GM12892 (cell line): ENCODE measurements around the gene HSDL2.
"Not testable (repeated sequence)": the region's sequence is repeated elsewhere in the genome, so short reads cannot be mapped to it uniquely, and the experiment has no call there.

Source experiments
- DNase-seq: peaks from one replicate; pipeline ENCODE4 v3.0.0; 2011; ENCODE audit not compliant: insufficient read length
- FAIRE-seq: peaks from 2 replicates; lab custom pipeline; 2011; peaks lifted over from hg19 to GRCh38; lab: Jason Lieb, UNC
- POLR2A ChIP-seq: IDR thresholded peaks from 2 replicates; pipeline ENCODE4 v1.6.1; 2011; ENCODE audit warnings: low read depth, low read length, control low read depth
- POLR2AphosphoS5 ChIP-seq: IDR thresholded peaks from 2 replicates; pipeline ENCODE4 v1.6.1; 2011; ENCODE audit warnings: low read depth, low read length, control low read depth
- TAF1 ChIP-seq: IDR thresholded peaks from 2 replicates; pipeline ENCODE4 v1.6.1; 2011; ENCODE audit warnings: low read depth, mild to moderate bottlenecking, control low read depth, low read length, borderline replicate concordance

Gene HSDL2

DNA sequence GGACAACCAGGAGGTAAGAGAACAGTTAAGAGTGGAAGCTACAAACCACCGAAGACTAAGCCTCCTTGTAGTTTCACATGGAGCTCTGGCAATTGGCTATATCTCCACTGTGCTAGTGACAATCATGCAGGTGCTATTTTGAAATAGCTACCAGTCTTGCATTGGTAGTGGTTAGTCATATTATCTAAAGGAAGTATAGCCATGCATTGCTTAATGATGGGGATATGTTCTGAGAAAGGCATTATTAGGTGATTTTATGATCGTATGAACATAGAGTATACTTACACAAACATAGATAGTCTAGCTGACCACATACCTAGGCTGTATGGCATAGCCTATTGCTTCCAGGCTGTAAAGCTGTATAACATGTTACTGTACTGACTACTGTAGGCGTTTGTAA is 28.4 kb downstream of the HSDL2 start:
- DNase-seq (no peak), FAIRE-seq (no peak)
- TF ChIP-seq TAF1 (no peak), POLR2AphosphoS5 (no peak), POLR2A (no peak)

GRCh38 chr9:112408819-112409218 is 28.9 kb downstream of the HSDL2 start:
- DNase-seq (no peak), FAIRE-seq (no peak)
- TF ChIP-seq POLR2A = no peak
- TF ChIP-seq POLR2AphosphoS5 = no peak
- TF ChIP-seq TAF1 = no peak

GRCh38 chr9:112409758-112410157 is 29.9 kb downstream of the HSDL2 start:
- no peak for DNase-seq
- FAIRE-seq = no peak
- TF ChIP-seq POLR2A (no peak), TAF1 (no peak), POLR2AphosphoS5 (no peak)

GRCh38 chr9:112411626-112412027 is 31.7 kb downstream of the HSDL2 start:
- DNase-seq = no peak
- no peak for FAIRE-seq
- TF ChIP-seq POLR2A (no peak), POLR2AphosphoS5 (no peak), TAF1 (no peak)

- not testable (repeated sequence) for FAIRE-seq, DNase-seq
Observed at GRCh38 chr9:112413728-112414127, 33.8 kb downstream of the HSDL2 start.

- TF ChIP-seq POLR2AphosphoS5 (no peak), TAF1 (no peak), POLR2A (no peak)
- no peak for DNase-seq
- no peak for FAIRE-seq
Observed at GRCh38 chr9:112420208-112420607, 40.3 kb downstream of the HSDL2 start.

GRCh38 chr9:112421771-112422222 is 41.9 kb downstream of the HSDL2 start:
- no peak for DNase-seq

GRCh38 chr9:112422417-112423148 is 42.7 kb downstream of the HSDL2 start:
- TF ChIP-seq POLR2AphosphoS5 (no peak), TAF1 (no peak), POLR2A (no peak)
- DNase-seq (no peak), FAIRE-seq (no peak)

More at GRCh38 chr9:112421771-112422222, 41.9 kb downstream of the HSDL2 start:
- TF ChIP-seq TAF1 (no peak), POLR2A (no peak), POLR2AphosphoS5 (no peak)
- FAIRE-seq = no peak

GRCh38 chr9:112430006-112430522 is 50.2 kb downstream of the HSDL2 start:
- no peak for TF ChIP-seq TAF1
- no peak for TF ChIP-seq POLR2AphosphoS5
- TF ChIP-seq POLR2A = no peak
- FAIRE-seq (no peak), DNase-seq (no peak)

DNA sequence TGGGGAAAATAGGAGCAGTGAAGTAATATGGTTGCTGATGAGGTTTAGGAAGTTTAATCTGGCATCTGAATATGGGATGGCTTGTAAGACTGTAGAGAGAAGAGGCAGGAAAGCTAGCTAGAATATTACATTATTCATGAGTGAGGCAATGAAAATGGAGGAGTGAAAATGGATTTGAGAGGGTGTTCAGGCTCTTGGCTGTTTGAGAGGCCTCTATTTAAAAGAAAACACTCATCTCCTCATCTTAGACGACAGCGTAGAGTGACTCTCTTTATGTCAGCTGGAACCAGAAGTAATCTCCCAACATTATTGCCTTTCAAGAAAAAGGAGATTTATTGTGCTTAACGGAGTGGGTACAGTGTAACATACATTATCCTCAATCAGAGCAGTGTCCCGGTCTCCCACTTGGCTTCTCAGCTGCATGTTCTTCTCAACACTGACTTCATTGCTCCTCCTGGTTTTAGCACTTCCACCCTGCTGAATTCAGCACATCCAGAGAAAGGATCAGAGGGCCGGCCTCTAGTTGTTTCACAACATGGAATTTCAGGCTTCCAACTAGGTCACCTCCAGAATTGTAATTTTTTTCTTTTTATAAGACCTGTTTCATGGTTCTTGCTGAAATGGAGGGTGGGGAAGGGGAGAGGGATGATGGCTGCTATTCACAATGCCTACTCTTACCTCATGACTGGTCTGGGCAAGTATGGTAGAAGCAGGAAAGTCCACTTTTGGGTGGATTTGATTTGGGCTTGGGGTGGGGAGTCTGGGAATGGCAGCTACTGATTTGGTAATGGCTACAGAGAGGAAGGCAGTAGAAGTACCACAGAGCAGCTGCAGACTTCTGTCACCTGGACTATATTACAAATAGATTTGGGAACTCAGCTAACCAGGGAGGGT is 53.8 kb downstream of the HSDL2 start:
- TF ChIP-seq POLR2A = no peak
- TF ChIP-seq TAF1 = no peak
- TF ChIP-seq POLR2AphosphoS5 = no peak
- no peak for FAIRE-seq
- no peak for DNase-seq

- FAIRE-seq (no peak), DNase-seq (no peak)
- TF ChIP-seq TAF1 (no peak), POLR2AphosphoS5 (no peak), POLR2A (no peak)
Observed at GRCh38 chr9:112434487-112434886, 54.6 kb downstream of the HSDL2 start.
